Fibroblast of pulmonary artery (primary cell): ENCODE measurements around the gene PNKP.
A peak's percentile ranks its signal among the peaks of the same experiment; 100 is the strongest.

Experiments
- DNase-seq: peaks from one replicate; pipeline ENCODE4 v3.0.0-alpha.2; 2010; ENCODE audit warnings: low read depth
- H3K4me3 ChIP-seq: replicated peaks from 2 replicates; pipeline ENCODE4 v1.5.1; 2011; ENCODE audit warnings: low read depth, mild to moderate bottlenecking, control low read depth, low read length, moderate library complexity
- CTCF ChIP-seq: IDR thresholded peaks from 2 replicates; pipeline ENCODE4 v1.5.1; 2011; ENCODE audit warnings: mild to moderate bottlenecking, control low read depth, low read length, inconsistent platforms; ENCODE audit errors: missing control alignments

PNKP gene

DNA sequence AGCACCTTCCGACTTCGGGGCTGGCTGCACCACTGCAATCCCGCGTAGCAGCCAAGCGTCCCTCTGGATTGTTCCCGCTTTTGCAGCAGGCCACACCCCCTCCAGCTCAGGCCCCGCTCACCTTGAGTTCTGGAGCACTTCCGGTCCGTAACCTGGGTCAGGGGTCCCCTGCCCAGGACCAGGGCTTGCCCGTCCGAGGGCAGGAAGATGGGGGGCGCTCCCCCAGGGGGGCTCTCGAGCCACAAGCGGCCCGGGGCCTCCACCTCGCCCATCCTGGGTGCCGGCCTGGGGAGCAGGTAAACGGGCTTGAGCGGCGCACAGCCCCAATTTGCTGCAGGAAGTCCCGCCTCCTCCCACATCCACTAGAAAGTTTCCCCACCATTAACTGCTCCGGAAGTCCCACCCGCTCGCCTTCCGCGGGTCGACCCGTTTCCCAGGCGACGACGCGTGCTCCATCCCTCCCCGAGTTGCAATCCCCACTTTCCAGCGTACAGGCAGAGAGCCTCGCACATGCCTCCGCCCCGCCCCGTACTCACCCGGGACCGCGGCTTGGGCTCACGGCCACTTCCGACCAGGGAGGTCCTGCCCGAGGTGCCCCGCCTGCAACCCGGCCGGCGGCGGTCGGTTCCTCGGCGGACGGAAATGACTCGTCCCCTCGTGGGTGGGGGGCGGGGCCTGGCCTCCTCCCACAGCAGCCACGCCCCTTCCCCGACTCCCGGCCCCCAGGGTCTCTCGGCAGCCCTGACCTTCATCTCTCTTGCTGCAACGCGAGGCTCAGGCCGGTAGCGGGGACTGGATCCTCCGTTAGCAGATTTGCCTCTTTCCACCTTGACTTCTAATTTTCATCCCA lies at the start of gene PNKP:
TSS of gene PNKP (minus strand) at position 644 of the 850 bp plus-strand sequence. CDS start at position 272, 372 bp downstream.
- DNase-seq = peak; percentile 94
- no peak for TF ChIP-seq CTCF
- peak within 1 kb of the TSS; percentile 84 for H3K4me3 ChIP-seq

GRCh38 chr19:49915271-49915670 lies 47.9 kb upstream of the PNKP start:
- peak; percentile 18 for TF ChIP-seq CTCF

GRCh38 chr19:49913720-49914119 lies 46.3 kb upstream of the PNKP start:
- no peak for DNase-seq
- no peak overlapping the region for H3K4me3 ChIP-seq
- no peak for TF ChIP-seq CTCF

More at GRCh38 chr19:49915271-49915670, 47.9 kb upstream of the PNKP start:
- DNase-seq = no peak
- H3K4me3 ChIP-seq = no peak overlapping the region

GRCh38 chr19:49912965-49913685 lies 45.7 kb upstream of the PNKP start:
- no peak for DNase-seq
- TF ChIP-seq CTCF = no peak
- H3K4me3 ChIP-seq = no peak overlapping the region

GRCh38 chr19:49911381-49912145 lies 44.2 kb upstream of the PNKP start:
- no peak overlapping the region for H3K4me3 ChIP-seq
- peak; percentile 45 for DNase-seq
- no peak for TF ChIP-seq CTCF

DNA sequence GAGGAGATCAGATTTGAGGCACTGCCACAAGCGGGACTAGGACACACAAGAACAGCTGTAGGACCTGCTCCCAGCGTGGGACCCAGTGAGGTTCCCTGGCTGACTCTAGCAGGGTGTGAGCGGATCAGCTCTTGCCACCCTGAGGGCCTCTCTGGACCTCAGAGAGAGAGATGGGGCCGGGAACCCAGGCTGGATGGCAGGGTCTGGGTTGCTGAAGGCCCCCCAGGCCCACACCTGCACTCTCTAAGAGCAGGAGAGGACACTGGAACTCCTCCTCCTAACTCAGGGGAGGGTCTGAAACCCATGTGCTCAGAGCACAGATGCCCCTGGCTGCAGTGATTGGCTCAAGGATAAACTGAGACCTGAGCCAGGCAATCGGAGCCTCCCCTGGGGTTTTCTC lies 42.8 kb upstream of the PNKP start:
- DNase-seq = no peak
- TF ChIP-seq CTCF = no peak
- H3K4me3 ChIP-seq = no peak overlapping the region
